Nephron (organoid): ENCODE results near the gene TXNDC9.

ENCODE experiments used
- H3K27ac Mint-ChIP-seq, 3 experiments: 2 replicates each; pipeline ENCODE4 v1.8.0; 2020; ENCODE audit warnings: mixed read lengths in 3 of 3, mild to moderate bottlenecking in 2 of 3, moderate library complexity in 1 of 3
- H3K27me3 Mint-ChIP-seq: 2 replicates; pipeline ENCODE4 v1.8.0; 2021; ENCODE audit warnings: low read depth, mild to moderate bottlenecking, moderate library complexity, mixed read lengths
- H3K36me3 Mint-ChIP-seq: 2 replicates; pipeline ENCODE4 v1.8.0; 2020; ENCODE audit warnings: low read depth, mixed read lengths
- H3K4me1 Mint-ChIP-seq: 2 replicates; pipeline ENCODE4 v1.8.0; 2020; ENCODE audit warnings: mixed read lengths
- H3K4me3 Mint-ChIP-seq, 3 experiments: 2 replicates each; pipeline ENCODE4 v1.8.0; 2020; ENCODE audit warnings: mild to moderate bottlenecking in 3 of 3, mixed read lengths in 3 of 3, moderate library complexity in 2 of 3
- H3K9me3 Mint-ChIP-seq: 2 replicates; pipeline ENCODE4 v1.8.0; 2020; ENCODE audit warnings: mixed read lengths
- TF ChIP-seq, protein P1 (sequence below), 3 experiments: fragments of 200-600 bp; sonication (generic); IDR thresholded peaks; one replicate each; pipeline ENCODE4 v1.5.0; 2021; ENCODE audit warnings: antibody characterized with exemption in 3 of 3; ENCODE audit not compliant: unreplicated experiment in 3 of 3

Gene TXNDC9, protein sequence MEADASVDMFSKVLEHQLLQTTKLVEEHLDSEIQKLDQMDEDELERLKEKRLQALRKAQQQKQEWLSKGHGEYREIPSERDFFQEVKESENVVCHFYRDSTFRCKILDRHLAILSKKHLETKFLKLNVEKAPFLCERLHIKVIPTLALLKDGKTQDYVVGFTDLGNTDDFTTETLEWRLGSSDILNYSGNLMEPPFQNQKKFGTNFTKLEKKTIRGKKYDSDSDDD

DNA sequence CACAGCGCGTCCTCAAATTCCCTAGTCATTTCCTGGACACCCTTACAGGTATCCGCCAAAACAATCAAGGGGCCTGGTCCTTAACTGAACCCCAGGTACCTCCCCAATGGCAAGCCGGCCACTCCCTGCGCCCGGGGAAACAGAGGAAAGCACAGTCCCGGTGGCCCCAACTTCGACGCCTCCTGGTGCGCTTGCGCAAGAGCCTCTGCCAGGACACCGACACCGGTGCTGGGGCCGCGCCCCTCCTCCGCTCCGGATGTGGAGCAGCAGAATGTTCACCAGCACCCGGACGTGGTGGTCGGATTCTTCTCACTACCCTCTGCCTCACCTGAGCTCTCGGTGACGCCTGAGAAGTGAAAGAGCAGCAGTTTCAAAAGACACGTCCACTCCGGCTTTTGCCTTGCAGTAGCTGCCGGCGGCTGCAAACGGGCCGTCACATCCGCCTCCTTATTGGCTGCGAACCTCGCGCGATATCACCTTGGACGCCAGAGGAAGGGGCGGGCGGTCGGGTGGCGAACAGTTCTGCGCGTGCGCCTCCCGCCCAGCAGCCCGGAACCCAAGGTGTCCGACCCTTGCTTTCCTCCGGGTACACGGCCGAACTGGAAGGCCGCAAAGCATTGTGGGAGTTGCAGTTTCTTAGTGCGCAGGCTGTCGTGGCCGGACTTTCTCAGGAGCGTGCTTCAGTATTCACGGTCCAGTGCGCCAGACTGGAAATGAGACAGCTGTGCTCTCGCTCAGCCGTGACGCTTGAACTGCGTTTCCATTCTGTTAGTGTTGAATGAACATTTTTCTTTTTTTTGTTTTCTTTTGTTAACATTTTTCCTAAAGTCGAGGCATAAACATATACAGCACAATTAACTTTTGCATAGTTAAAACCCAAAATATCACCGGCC lies at the start of gene TXNDC9:
TXNDC9 (minus strand) TSS at position 423 of the 893 bp plus-strand sequence. CDS start 3,123 bp downstream, outside the sequence.
- TF ChIP-seq, protein P1, sequence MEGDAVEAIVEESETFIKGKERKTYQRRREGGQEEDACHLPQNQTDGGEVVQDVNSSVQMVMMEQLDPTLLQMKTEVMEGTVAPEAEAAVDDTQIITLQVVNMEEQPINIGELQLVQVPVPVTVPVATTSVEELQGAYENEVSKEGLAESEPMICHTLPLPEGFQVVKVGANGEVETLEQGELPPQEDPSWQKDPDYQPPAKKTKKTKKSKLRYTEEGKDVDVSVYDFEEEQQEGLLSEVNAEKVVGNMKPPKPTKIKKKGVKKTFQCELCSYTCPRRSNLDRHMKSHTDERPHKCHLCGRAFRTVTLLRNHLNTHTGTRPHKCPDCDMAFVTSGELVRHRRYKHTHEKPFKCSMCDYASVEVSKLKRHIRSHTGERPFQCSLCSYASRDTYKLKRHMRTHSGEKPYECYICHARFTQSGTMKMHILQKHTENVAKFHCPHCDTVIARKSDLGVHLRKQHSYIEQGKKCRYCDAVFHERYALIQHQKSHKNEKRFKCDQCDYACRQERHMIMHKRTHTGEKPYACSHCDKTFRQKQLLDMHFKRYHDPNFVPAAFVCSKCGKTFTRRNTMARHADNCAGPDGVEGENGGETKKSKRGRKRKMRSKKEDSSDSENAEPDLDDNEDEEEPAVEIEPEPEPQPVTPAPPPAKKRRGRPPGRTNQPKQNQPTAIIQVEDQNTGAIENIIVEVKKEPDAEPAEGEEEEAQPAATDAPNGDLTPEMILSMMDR (IDR thresholded peaks at IDR 0.05; ENCODE audit: unreplicated experiment in 3 of 3): no peak
- Mint-ChIP-seq H3K27me3 (no peaks in the 10 kb centered on the region), H3K27ac (no peak within 1 kb of the TSS), H3K36me3 (peaks cover 17% of the 10 kb centered on the region), H3K4me3 (no peak within 1 kb of the TSS), H3K9me3 (no peaks in the 10 kb centered on the region), H3K4me1 (peaks cover 6% of the 10 kb centered on the region)

DNA sequence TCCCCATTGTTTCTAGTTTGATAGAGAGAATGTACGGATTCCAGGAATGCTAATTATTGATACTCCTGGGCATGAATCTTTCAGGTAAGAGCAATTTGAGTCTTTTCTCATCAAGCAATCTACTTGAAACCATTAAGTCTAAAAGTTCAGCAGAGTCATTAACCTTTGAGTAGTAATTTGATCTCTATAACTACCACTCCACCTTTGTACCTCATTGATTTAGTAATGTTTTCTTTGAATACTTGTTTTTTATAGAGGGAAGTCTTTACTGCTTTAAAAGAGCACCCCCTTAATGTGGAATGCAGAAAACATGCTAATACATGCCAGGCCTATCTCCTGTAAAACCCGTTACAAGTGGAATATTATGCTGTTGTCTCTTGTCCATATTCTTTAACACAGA lies 46.0 kb upstream of the TXNDC9 start:
- H3K27me3 Mint-ChIP-seq: no peaks in the 10 kb centered on the region
- TF ChIP-seq, protein P1 (IDR thresholded peaks at IDR 0.05; ENCODE audit: unreplicated experiment in 3 of 3): no peak
- H3K4me3 Mint-ChIP-seq: no peak overlapping the region
- peak overlapping the region in 1 of 3 experiments; percentile 13 for H3K27ac Mint-ChIP-seq
- H3K36me3 Mint-ChIP-seq: peaks cover 89% of the 10 kb centered on the region
- no peaks in the 10 kb centered on the region for H3K4me1 Mint-ChIP-seq
- peaks cover 3% of the 10 kb centered on the region for H3K9me3 Mint-ChIP-seq

DNA sequence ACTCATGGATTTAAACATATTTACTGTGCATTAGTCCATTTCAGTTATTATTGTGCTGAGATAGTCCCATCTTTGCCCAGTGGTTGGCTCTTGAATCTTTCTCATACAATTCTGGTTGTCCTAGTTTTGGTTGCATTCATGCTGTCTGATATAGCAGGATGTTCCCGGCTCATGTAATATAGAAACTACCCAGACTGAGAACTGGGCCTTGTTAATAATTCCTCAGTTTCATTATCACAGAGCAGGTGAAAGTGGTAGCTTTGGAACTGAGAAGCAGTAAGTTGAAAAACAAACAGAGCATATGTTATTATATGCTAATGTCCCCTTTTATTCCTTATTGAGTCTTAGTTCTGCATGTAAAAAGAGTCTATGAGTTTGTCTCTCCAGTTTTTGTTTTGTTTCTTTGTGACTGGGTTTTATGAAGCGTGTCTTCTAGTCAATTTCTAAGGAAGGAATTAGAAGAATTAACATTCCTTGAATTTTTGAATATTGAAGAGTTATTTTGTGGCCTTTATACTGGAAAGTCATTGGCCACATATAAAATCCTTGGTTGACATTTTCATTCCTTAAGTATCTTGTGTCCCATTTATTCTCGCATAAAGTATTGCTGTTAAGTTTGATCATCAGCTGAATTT lies 44.4 kb upstream of the TXNDC9 start:
- Mint-ChIP-seq H3K9me3 (peaks cover 3% of the 10 kb centered on the region), H3K36me3 (peaks cover 91% of the 10 kb centered on the region), H3K4me1 (no peaks in the 10 kb centered on the region), H3K27ac (peak overlapping the region; percentile 19 to 77 (median 26)), H3K27me3 (no peaks in the 10 kb centered on the region), H3K4me3 (no peak overlapping the region)
- TF ChIP-seq, protein P1 (IDR thresholded peaks at IDR 0.05; ENCODE audit: unreplicated experiment in 3 of 3): no peak

DNA sequence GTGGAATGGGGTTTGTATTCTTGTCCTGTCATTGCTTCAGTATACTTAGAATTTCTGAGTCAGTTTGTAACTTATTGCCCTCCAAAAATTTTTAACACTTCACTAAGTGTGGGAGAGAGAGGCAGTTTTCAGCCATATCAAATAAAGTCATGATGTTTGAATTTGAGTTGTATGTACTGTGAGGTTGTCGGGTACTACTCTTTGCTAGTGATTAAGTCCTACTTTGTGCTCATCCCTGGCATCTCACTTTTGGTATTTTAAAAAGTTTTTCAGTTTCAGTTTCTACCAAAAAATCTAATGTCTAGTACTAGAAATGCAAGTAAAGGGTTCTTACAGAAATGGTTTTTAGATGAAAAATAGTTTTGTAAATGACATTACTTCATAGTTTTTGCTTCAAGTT lies 41.7 kb upstream of the TXNDC9 start:
- no peak overlapping the region for H3K27ac Mint-ChIP-seq
- no peaks in the 10 kb centered on the region for H3K27me3 Mint-ChIP-seq
- peaks cover 11% of the 10 kb centered on the region for H3K9me3 Mint-ChIP-seq
- TF ChIP-seq, protein P1 (IDR thresholded peaks at IDR 0.05; ENCODE audit: unreplicated experiment in 3 of 3): no peak
- H3K4me1 Mint-ChIP-seq: no peaks in the 10 kb centered on the region
- H3K36me3 Mint-ChIP-seq: peaks cover 92% of the 10 kb centered on the region
- H3K4me3 Mint-ChIP-seq: no peak overlapping the region

DNA sequence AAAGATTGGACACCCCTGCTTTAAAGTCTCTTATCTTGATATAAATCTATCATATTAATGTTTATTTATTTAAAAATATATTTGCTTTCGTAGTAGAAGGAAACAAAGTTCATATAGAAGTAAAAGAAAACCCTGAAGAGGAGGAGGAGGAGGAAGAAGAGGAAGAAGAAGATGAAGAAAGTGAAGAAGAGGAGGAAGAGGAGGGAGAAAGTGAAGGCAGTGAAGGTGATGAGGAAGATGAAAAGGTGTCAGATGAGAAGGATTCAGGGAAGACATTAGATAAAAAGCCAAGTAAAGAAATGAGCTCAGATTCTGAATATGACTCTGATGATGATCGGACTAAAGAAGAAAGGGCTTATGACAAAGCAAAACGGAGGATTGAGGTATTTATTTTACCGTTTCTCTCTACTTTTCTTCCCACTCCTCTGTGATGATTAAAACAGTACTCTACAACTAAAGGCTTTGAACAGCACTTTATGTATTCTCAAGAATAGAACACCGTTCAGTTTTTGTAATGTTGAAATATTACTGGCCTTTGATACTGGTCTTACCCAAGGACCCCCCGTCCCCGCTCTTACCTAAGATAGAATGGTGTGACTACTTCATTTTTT lies 40.2 kb upstream of the TXNDC9 start:
- H3K4me3 Mint-ChIP-seq: no peak overlapping the region
- H3K36me3 Mint-ChIP-seq: peaks cover 93% of the 10 kb centered on the region
- H3K27me3 Mint-ChIP-seq: no peaks in the 10 kb centered on the region
- TF ChIP-seq, protein P1 (IDR thresholded peaks at IDR 0.05; ENCODE audit: unreplicated experiment in 3 of 3): no peak
- H3K4me1 Mint-ChIP-seq: no peaks in the 10 kb centered on the region
- H3K27ac Mint-ChIP-seq: no peak overlapping the region
- peaks cover 13% of the 10 kb centered on the region for H3K9me3 Mint-ChIP-seq
